PFSK-1 (cell line): ENCODE results near the gene ZBTB7A.

Experiments
- FOXP2 ChIP-seq: optimal IDR thresholded peaks from 2 replicates; pipeline ENCODE3; 2011; ENCODE audit warnings: borderline replicate concordance, control low read depth, inconsistent platforms; ENCODE audit not compliant: insufficient read depth; ENCODE audit errors: extremely low read length, extremely low read depth
- POLR2AphosphoS5 ChIP-seq: IDR thresholded peaks from 2 replicates; pipeline ENCODE4 v1.6.1; 2012; ENCODE audit warnings: low read depth, mild to moderate bottlenecking, control low read depth, low read length, moderate library complexity
- REST ChIP-seq, 2 experiments: IDR thresholded peaks; 2 replicates each; pipeline versions ENCODE4 v1.6.1 to v1.8.0; 2011 to 2012; ENCODE audit warnings: low read depth in 2 of 2, low read length in 2 of 2, control low read depth in 1 of 2, inconsistent platforms in 1 of 2, mild to moderate bottlenecking in 1 of 2, moderate library complexity in 1 of 2; ENCODE audit not compliant: insufficient read depth in 1 of 2
- SIN3A ChIP-seq: IDR thresholded peaks from 2 replicates; pipeline ENCODE4 v1.6.1; 2012; ENCODE audit warnings: mild to moderate bottlenecking, low read length, moderate library complexity, borderline replicate concordance; ENCODE audit not compliant: insufficient read depth
- TAF1 ChIP-seq: IDR thresholded peaks from 2 replicates; pipeline ENCODE4 v1.6.1; 2012; ENCODE audit warnings: low read length, control low read depth, borderline replicate concordance; ENCODE audit not compliant: insufficient read depth

ZBTB7A gene

GRCh38 chr19:4058693-4059452 lies 7.8 kb downstream of the ZBTB7A start:
- TF ChIP-seq REST (IDR thresholded peaks at IDR 0.05; ENCODE audit: insufficient read depth in 1 of 2, low read depth in 2 of 2, low read length in 2 of 2) (no peak), TAF1 (no peak), POLR2AphosphoS5 (no peak), SIN3A (no peak), FOXP2 (no peak)

GRCh38 chr19:4057931-4058692 lies 8.6 kb downstream of the ZBTB7A start:
- no peak for TF ChIP-seq REST (IDR thresholded peaks at IDR 0.05; ENCODE audit: insufficient read depth in 1 of 2, low read depth in 2 of 2, low read length in 2 of 2)
- no peak for TF ChIP-seq TAF1
- TF ChIP-seq POLR2AphosphoS5, result no peak
- no peak for TF ChIP-seq FOXP2
- no peak for TF ChIP-seq SIN3A

- TF ChIP-seq SIN3A (no peak), REST (IDR thresholded peaks at IDR 0.05; ENCODE audit: insufficient read depth in 1 of 2, low read depth in 2 of 2, low read length in 2 of 2) (no peak), TAF1 (no peak), FOXP2 (no peak), POLR2AphosphoS5 (no peak)
Observed at GRCh38 chr19:4055209-4055552, 11.5 kb downstream of the ZBTB7A start.

GRCh38 chr19:4054441-4055208 lies 12.1 kb downstream of the ZBTB7A start:
- TF ChIP-seq TAF1 (no peak), REST (IDR thresholded peaks at IDR 0.05; ENCODE audit: insufficient read depth in 1 of 2, low read depth in 2 of 2, low read length in 2 of 2) (no peak), POLR2AphosphoS5 (no peak), FOXP2 (no peak), SIN3A (no peak)
